ENCODE measurements around the gene SENP1.

The SENP1 gene

DNA sequence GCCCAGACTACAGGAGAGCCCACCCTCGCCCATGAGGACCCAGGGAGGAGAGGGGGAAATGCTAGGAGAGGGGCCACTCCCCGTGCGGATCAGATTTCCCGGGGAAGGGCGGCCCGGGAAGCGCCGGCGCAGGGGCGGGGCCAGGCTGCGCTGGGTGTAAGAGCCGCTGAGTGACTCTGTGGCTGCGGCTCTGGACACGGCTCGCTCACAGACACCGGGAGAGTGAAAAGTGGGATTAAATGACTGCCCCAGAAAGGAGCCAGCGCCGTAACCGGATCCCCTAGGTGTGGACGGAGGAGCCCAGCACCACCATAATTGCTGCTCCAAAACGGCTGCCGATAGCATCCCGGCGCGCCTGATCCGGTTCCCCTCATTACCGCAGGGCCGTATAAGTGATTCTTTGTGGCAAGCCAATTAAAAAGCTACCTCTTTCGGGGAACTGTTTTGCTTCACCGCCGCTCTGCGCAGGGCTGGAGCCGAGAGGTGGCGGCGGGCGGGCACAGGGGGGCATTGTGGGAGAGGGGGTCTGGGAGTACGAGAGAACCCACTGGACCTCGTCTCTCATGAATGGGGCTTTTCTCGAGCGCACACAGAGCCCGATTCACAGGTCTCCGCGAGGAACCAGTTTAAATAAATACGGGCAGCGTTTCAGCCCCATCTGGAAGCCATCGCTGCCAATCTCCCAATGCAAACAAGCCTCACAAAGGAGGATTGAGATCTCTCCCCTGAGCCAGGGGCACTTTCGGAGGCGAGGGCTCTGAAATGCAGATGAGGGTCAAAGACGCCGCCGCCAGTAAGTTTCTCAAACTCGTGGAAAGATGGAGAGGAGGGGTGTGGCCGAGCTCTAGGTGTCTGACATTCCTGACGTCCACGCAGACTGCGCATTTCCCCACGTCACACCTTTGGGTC, 104.1 kb downstream of the SENP1 start:
- no peak overlapping the region for H2AK5ac ChIP-seq (ENCODE audit: low read length)
- no CpG with 5 or more reads among the region's 57 CpGs for WGBS (ENCODE audit: extremely low coverage, insufficient coverage, low lambda C conversion rate)
- peaks cover 4% of the 10 kb centered on the region for H3K4me1 ChIP-seq (ENCODE audit: control insufficient read depth, low read depth, low read length)
- DNase-seq, result peak; percentile 56
- H3K27me3 ChIP-seq (ENCODE audit: insufficient read depth, low read length, poor library complexity), result peaks cover 48% of the 10 kb centered on the region
- H4K8ac ChIP-seq (ENCODE audit: low read depth, low read length), result no peak overlapping the region
- H3K4me2 ChIP-seq (ENCODE audit: low read length), result peak overlapping the region; percentile 54
- no peak overlapping the region for H2BK15ac ChIP-seq (replicated peaks; ENCODE audit: low read depth)
- no peak overlapping the region for H2BK5ac ChIP-seq (ENCODE audit: low read length)
- no peak overlapping the region for H3K4ac ChIP-seq (ENCODE audit: low read depth, low read length)
- no peaks in the 10 kb centered on the region for H3K79me1 ChIP-seq (ENCODE audit: low read length)
- H3K9ac ChIP-seq (ENCODE audit: low read length), result no peak overlapping the region
- no peak overlapping the region for H4K5ac ChIP-seq (ENCODE audit: low read length)
- H3K36me3 ChIP-seq (ENCODE audit: control insufficient read depth, insufficient read depth, low read length), result no peaks in the 10 kb centered on the region
- H3K27ac ChIP-seq (ENCODE audit: low read depth, low read length), result no peak overlapping the region
- no peak overlapping the region for H3K18ac ChIP-seq (ENCODE audit: low read length)
- H3K4me3 ChIP-seq (ENCODE audit: low read length), result no peak overlapping the region
- H2BK120ac ChIP-seq (ENCODE audit: low read depth, low read length), result no peak overlapping the region
- H3K79me2 ChIP-seq (ENCODE audit: control insufficient read depth, insufficient read depth, low read length), result no peaks in the 10 kb centered on the region
- H3K56ac ChIP-seq (ENCODE audit: low read length), result no peak overlapping the region
- H3K23ac ChIP-seq (ENCODE audit: low read length), result no peak overlapping the region

DNA sequence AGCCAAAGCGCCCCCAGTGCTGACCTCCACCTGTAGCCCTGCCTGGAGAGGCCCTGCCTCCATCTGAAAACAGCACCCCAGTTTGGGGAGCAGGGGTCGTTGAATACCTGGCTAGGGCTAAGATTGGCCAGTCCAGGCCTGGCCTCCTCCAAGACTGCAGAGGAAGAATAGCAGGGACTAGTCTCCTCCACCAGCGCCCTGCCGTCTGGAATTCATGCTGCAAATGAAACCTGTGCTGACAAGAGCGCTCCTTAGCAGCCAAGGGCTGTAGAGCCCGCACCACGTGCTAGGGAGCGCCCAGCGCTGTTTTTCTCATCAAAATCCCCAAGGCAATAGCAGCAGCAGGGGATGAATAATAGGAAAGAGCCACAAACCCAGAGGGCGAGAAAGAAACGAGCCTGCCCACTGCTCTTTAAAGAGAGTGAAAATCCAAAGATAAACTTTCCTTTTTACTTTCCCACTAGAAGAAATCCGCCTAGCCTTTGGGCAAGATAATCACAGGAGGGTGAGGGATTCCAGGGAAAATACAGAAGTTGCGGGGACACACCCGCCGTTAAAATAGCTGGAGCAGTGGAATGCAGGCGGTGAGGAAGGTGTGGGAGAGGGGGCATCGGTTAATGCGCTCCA, 104.9 kb downstream of the SENP1 start:
- no peak overlapping the region for H2BK15ac ChIP-seq (replicated peaks; ENCODE audit: low read depth)
- H2BK5ac ChIP-seq (ENCODE audit: low read length), result no peak overlapping the region
- no peak overlapping the region for H3K56ac ChIP-seq (ENCODE audit: low read length)
- peak overlapping the region; percentile 54 for H3K4me2 ChIP-seq (ENCODE audit: low read length)
- peaks cover 4% of the 10 kb centered on the region for H3K4me1 ChIP-seq (ENCODE audit: control insufficient read depth, low read depth, low read length)
- no peak overlapping the region for H4K5ac ChIP-seq (ENCODE audit: low read length)
- H3K27ac ChIP-seq (ENCODE audit: low read depth, low read length), result no peak overlapping the region
- H3K4me3 ChIP-seq (ENCODE audit: low read length), result no peak overlapping the region
- H3K27me3 ChIP-seq (ENCODE audit: insufficient read depth, low read length, poor library complexity), result peaks cover 42% of the 10 kb centered on the region
- H3K18ac ChIP-seq (ENCODE audit: low read length), result no peak overlapping the region
- no peak overlapping the region for H4K8ac ChIP-seq (ENCODE audit: low read depth, low read length)
- no peak overlapping the region for H3K23ac ChIP-seq (ENCODE audit: low read length)
- DNase-seq, result peak; percentile 90
- H3K4ac ChIP-seq (ENCODE audit: low read depth, low read length), result no peak overlapping the region
- H2AK5ac ChIP-seq (ENCODE audit: low read length), result no peak overlapping the region
- no peaks in the 10 kb centered on the region for H3K36me3 ChIP-seq (ENCODE audit: control insufficient read depth, insufficient read depth, low read length)
- no peaks in the 10 kb centered on the region for H3K79me2 ChIP-seq (ENCODE audit: control insufficient read depth, insufficient read depth, low read length)
- no CpG with 5 or more reads among the region's 18 CpGs for WGBS (ENCODE audit: extremely low coverage, insufficient coverage, low lambda C conversion rate)
- H3K79me1 ChIP-seq (ENCODE audit: low read length), result no peaks in the 10 kb centered on the region
- H3K9ac ChIP-seq (ENCODE audit: low read length), result no peak overlapping the region
- H2BK120ac ChIP-seq (ENCODE audit: low read depth, low read length), result no peak overlapping the region

DNA sequence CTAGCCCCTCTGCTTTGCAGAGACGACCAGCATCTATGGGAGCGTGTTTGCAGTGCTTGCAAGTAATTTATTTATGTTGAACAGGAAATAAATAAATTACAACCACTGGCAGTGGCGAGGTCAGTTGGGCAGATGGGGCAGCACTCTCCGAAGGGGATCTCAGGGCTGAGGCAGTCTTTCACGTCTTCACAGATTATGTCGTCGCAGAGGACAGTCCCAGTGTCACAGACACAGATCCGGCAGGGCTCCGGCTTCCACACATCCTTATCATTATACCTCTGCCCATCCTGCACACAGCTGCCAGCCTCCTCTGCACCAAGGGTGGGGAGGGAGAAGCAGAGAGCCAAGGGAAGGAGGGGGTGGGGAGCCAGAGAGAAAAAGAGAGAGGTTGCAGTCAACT, 106.1 kb downstream of the SENP1 start:
- Histone ChIP-seq H3K9ac (ENCODE audit: low read length) (no peak overlapping the region), H3K18ac (ENCODE audit: low read length) (no peak overlapping the region), H2BK5ac (ENCODE audit: low read length) (no peak overlapping the region), H3K27me3 (ENCODE audit: insufficient read depth, low read length, poor library complexity) (peaks cover 36% of the 10 kb centered on the region), H3K79me2 (ENCODE audit: control insufficient read depth, insufficient read depth, low read length) (no peaks in the 10 kb centered on the region), H3K4me1 (ENCODE audit: control insufficient read depth, low read depth, low read length) (peaks cover under 1% of the 10 kb centered on the region), H2BK120ac (ENCODE audit: low read depth, low read length) (no peak overlapping the region), H2AK5ac (ENCODE audit: low read length) (no peak overlapping the region), H3K56ac (ENCODE audit: low read length) (no peak overlapping the region), H3K4me2 (ENCODE audit: low read length) (no peak overlapping the region), H4K8ac (ENCODE audit: low read depth, low read length) (no peak overlapping the region), H3K4me3 (ENCODE audit: low read length) (no peak overlapping the region), H3K23ac (ENCODE audit: low read length) (no peak overlapping the region), H3K4ac (ENCODE audit: low read depth, low read length) (no peak overlapping the region), H2BK15ac (replicated peaks; ENCODE audit: low read depth) (no peak overlapping the region), H3K36me3 (ENCODE audit: control insufficient read depth, insufficient read depth, low read length) (no peaks in the 10 kb centered on the region), H4K5ac (ENCODE audit: low read length) (no peak overlapping the region), H3K79me1 (ENCODE audit: low read length) (no peaks in the 10 kb centered on the region), H3K27ac (ENCODE audit: low read depth, low read length) (no peak overlapping the region)
- no peak for DNase-seq
- no CpG with 5 or more reads among the region's 9 CpGs for WGBS (ENCODE audit: extremely low coverage, insufficient coverage, low lambda C conversion rate)

DNA sequence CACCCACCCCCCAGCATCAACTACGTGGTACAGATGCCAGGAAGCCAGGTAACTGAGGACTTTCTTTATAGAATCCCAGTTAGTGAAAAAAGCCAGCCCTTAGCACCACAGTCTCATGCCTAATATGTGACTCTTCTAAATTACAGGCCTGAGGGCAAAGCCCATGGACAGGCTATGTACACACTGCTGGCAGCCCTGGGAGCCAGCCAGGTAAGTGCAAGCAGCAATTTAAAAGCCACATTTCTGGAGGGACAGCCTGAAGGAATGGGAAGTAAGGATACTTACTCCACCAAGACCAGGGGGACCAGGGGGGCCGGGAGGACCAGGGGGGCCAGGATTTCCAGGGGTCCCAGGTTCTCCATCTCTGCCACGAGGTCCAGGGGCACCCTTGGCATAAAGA, 108.6 kb downstream of the SENP1 start:
- Histone ChIP-seq H3K79me2 (ENCODE audit: control insufficient read depth, insufficient read depth, low read length) (no peaks in the 10 kb centered on the region), H3K4me1 (ENCODE audit: control insufficient read depth, low read depth, low read length) (no peaks in the 10 kb centered on the region), H4K5ac (ENCODE audit: low read length) (no peak overlapping the region), H3K27me3 (ENCODE audit: insufficient read depth, low read length, poor library complexity) (peaks cover 17% of the 10 kb centered on the region), H3K4me3 (ENCODE audit: low read length) (no peak overlapping the region), H2BK120ac (ENCODE audit: low read depth, low read length) (no peak overlapping the region), H3K23ac (ENCODE audit: low read length) (no peak overlapping the region), H3K9ac (ENCODE audit: low read length) (no peak overlapping the region), H2AK5ac (ENCODE audit: low read length) (no peak overlapping the region), H2BK5ac (ENCODE audit: low read length) (no peak overlapping the region), H3K4ac (ENCODE audit: low read depth, low read length) (no peak overlapping the region), H3K4me2 (ENCODE audit: low read length) (no peak overlapping the region), H3K56ac (ENCODE audit: low read length) (no peak overlapping the region), H2BK15ac (replicated peaks; ENCODE audit: low read depth) (no peak overlapping the region), H3K79me1 (ENCODE audit: low read length) (no peaks in the 10 kb centered on the region), H3K27ac (ENCODE audit: low read depth, low read length) (no peak overlapping the region), H3K36me3 (ENCODE audit: control insufficient read depth, insufficient read depth, low read length) (no peaks in the 10 kb centered on the region), H3K18ac (ENCODE audit: low read length) (no peak overlapping the region), H4K8ac (ENCODE audit: low read depth, low read length) (no peak overlapping the region)
- no CpG with 5 or more reads among the region's 3 CpGs for WGBS (ENCODE audit: extremely low coverage, insufficient coverage, low lambda C conversion rate)
- no peak for DNase-seq

DNA sequence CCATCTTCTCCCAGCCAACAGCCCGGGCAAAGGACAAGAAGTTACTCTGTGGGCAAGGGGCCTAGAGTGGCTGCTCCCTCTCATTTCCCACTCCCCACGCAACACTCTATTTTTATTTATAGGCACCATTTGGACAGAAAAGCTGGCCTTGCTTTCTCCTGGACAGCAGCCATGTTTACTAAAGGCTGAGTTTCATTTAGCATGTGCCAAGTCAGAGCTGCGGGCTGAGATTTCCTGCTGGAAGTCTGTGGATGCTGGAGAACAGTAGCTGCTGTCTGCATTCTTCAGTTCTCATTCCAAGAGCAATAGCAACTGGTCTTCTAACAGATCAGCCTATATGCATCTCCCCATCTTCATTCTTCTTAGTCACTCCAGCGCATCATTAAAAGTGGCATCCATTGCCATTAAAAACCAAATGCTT, 109.9 kb downstream of the SENP1 start:
- H3K9ac ChIP-seq (ENCODE audit: low read length), result no peak overlapping the region
- H3K27me3 ChIP-seq (ENCODE audit: insufficient read depth, low read length, poor library complexity), result peaks cover 13% of the 10 kb centered on the region
- no peaks in the 10 kb centered on the region for H3K79me2 ChIP-seq (ENCODE audit: control insufficient read depth, insufficient read depth, low read length)
- no peak for DNase-seq
- no peak overlapping the region for H2BK5ac ChIP-seq (ENCODE audit: low read length)
- H3K4ac ChIP-seq (ENCODE audit: low read depth, low read length), result no peak overlapping the region
- H3K27ac ChIP-seq (ENCODE audit: low read depth, low read length), result no peak overlapping the region
- no CpG with 5 or more reads among the region's 4 CpGs for WGBS (ENCODE audit: extremely low coverage, insufficient coverage, low lambda C conversion rate)
- no peak overlapping the region for H2AK5ac ChIP-seq (ENCODE audit: low read length)
- H4K8ac ChIP-seq (ENCODE audit: low read depth, low read length), result no peak overlapping the region
- H3K79me1 ChIP-seq (ENCODE audit: low read length), result no peaks in the 10 kb centered on the region
- H4K5ac ChIP-seq (ENCODE audit: low read length), result no peak overlapping the region
- H3K4me2 ChIP-seq (ENCODE audit: low read length), result no peak overlapping the region
- H3K18ac ChIP-seq (ENCODE audit: low read length), result no peak overlapping the region
- H3K23ac ChIP-seq (ENCODE audit: low read length), result no peak overlapping the region
- no peak overlapping the region for H2BK15ac ChIP-seq (replicated peaks; ENCODE audit: low read depth)
- no peaks in the 10 kb centered on the region for H3K36me3 ChIP-seq (ENCODE audit: control insufficient read depth, insufficient read depth, low read length)
- no peak overlapping the region for H3K56ac ChIP-seq (ENCODE audit: low read length)
- H3K4me1 ChIP-seq (ENCODE audit: control insufficient read depth, low read depth, low read length), result no peaks in the 10 kb centered on the region
- H3K4me3 ChIP-seq (ENCODE audit: low read length), result no peak overlapping the region
- no peak overlapping the region for H2BK120ac ChIP-seq (ENCODE audit: low read depth, low read length)

All from mesendoderm (in vitro differentiated cells).